Activated naive CD4-positive, alpha-beta T cell treated with Interleukin-2 at 50 U/mL for 16 hours (primary cell): ENCODE data around the gene PRPF19.
A peak's percentile ranks its signal among the peaks of the same experiment; 100 is the strongest.
"Not testable (repeated sequence)": the region's sequence is repeated elsewhere in the genome, so short reads cannot be mapped to it uniquely, and the experiment has no call there.

Experiments used
- DNase-seq: peaks from one replicate; pipeline ENCODE4 v3.0.0-alpha.2; 2020

Gene PRPF19

DNA sequence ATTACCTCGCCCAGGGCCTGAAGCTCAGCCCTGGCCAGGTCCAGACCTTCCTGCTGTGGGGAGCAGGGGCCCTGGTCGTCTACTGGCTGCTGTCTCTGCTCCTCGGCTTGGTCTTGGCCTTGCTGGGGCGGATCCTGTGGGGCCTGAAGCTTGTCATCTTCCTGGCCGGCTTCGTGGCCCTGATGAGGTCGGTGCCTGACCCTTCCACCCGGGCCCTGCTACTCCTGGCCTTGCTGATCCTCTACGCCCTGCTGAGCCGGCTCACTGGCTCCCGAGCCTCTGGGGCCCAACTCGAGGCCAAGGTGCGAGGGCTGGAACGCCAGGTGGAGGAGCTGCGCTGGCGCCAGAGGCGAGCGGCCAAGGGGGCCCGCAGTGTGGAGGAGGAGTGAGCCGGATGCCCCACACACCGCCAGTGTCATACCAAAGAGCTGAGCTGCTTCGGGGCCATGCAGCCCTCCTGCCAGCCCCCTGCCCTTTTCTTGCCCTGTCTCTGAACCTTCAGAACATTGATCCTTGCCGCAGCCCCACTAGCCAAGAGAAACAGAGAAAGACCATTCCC is 15.5 kb upstream of the PRPF19 start:
- DNase-seq = no peak

DNA sequence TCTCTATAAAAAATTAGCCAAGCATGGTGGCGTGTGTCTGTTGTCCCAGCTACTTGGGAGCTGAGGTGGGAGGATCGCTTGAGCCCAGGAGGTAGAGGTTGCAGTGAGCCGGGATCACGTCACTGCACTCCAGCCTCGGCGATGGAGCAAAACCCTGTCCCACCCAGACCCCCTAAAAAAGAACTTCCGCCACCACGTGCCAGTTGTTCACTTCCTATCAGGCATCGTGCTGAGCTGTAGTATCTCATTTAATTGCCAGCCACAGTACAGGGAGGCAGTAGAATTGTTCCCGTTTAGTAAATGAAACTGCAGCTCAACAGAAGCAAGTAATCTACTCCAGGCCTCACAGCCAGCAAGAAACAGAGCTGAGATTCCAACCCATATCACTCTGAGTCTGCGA is 14.9 kb upstream of the PRPF19 start:
- no peak for DNase-seq

- DNase-seq = no peak
Observed at GRCh38 chr11:60919956-60920355, 13.6 kb upstream of the PRPF19 start.

DNA sequence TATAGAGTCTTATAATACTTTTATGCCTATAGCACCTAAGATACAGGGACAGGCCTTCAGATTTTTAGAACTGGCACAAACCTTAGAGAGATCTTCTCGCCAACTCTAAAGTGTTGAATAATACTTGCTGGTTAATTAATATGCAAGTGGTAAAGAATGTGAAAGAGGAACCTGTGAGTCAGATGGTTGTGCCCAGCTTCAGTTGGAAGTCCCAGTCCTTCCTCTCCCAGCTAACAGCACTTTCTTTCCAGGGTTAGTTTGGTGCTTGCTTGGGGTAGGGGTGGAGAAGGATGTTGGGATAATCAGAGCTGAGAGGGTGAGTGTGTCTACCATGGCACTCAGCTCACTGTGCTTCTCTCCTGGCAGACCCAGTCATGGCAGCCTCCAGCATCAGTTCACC is 12.9 kb upstream of the PRPF19 start:
- DNase-seq = no peak

- no peak for DNase-seq
Observed at GRCh38 chr11:60918939-60919265, 12.5 kb upstream of the PRPF19 start.

- no peak for DNase-seq
Observed at GRCh38 chr11:60918251-60918938, 12.0 kb upstream of the PRPF19 start.

DNA sequence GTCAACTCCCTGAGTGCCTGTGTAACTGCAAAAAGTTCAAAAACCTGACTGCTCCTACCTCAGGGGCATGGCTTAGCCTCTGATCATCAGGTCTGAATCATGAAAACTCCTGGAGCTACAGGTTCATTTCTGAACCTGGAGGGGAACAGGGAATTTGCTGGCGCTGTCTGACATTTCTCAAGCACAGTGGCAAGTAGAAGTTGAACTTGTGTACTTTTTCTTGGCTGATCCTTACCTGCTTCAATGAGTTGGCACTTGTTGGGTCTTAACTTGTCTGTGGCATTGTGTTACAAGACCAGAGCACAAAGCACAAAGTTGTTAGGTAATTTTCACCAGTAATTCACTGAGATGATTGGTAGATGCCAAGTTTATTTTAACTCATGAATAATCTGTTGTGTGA is 10.9 kb upstream of the PRPF19 start:
- no peak for DNase-seq

DNA sequence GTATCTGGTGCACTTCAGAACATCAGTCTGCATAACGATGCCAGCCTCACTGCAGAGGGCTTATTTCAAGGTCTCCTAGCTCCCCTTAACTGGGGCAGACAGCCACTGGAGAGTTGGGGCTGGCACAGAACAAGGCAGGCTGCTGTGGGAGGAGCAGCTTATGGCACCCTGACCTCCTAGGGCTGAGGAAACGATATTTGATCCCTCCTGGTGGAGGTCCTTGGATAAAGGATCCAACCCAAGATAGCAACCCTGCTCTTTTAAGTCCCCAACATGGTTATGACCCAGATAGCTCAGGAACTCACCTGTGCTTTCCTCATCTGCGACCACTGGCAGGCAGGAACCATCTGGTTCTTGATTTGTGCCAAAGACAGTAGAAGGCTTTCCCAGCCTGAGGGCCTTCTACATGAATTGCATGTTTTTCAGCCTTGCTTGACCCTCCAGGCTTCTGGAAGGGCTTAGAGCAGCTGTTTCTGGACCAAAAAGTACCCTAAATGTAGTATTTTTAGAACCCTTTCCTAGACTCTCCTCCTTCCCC is 10.4 kb upstream of the PRPF19 start:
- DNase-seq = no peak

DNA sequence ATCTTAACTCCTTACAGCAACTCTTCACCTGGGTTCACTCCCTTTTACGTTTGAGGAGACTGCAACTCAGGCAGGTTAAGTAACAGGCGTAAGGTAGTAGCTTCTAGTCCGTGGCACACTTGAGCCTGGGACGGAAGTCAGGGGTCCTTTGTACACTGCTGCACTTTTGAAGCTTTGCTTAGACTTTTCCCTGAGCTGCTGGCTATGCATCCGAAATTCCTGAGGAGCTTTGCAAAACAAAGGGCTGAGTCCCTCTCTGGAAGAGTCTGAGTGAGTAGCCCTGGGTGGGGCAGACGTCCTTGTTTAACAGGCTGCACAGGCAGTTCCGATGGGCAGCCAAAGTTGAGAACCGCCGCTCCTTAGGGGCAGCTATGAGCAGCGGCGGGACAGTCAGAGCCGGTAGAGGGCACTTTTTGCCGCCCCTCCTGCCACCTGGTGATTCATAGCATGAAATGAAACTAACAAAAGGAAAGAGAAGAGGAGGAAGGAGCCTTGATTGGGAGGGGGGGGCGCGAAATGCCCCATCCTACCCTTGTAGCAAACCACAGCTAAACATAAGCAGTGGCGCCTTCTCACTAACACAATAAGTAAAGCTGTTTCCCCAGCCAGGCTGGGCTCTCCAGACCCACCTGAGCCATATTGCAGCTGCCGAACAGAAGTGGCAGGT is 9.0 kb upstream of the PRPF19 start:
- DNase-seq = peak; percentile 76

DNA sequence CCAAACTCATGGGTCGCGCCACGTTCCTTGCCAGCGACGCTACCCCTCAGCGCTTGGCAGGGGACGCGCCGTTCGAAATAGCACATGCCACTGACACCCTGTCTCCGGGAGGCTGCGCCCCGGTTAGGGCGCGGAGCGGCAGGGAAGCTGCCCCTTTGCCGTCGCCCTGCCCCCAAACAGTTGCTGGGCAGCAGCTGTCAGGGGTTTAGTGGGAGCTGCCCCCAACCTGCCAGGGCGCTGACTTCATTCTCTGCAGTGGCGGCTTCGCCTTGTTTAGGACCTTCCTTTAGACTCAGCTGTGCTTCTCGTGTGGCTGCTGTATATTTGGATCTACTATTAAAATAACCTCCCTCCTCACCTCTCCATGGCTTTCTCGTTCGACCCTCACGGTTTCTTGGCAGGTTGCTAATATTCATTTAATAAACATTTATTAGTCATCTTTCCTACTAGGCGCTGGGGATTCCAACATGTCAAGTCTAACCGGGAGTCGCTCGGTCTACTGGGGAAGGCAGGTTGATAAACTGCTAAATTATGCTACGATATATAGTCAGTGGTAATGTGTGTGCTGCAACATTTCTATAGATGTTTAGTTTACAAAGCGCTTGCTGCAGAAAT is 8.4 kb upstream of the PRPF19 start:
- peak; percentile 39 for DNase-seq

DNA sequence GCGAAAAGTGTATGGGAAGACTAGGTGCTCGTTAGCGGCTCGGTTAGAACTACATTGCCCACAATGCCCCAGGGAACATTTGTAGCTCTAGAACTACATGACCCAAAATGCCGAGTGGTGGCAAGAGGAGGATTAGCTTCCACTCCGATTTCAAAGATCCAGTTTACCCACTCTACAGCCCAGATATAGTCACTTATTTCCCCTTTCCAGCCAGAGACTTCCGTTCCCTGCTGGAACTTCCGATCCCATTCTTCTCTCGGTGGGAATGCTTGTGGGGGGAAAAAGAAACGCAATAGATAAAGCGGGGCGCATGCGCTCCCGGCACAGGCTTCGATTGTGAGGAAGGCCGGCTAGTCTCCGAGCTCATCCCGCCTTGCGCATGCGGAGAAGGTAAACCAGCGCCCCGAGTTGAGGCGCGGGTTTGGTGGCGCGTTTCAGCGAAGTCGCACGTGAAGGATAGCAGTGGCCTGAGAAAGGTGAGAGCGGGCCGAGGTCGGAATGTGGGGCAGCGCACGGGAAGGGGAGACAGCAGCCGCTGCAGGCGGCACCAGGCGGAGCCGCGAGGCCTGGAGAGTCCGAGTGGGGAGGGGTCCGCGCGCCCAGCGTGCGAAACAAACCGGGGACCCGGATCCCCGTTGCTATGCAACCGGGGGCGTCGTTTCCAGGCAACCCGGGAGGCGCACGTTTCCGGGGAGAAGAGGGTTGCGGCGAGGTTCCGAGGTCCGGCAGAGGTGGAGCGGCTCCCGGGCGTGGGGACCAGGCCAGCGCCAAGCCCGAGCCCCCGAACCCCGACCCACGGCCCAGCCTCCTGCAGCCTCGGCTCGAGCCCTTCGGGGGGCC is 7.6 kb upstream of the PRPF19 start, which contains the start of gene TMEM109:
TSS of gene TMEM109 (plus strand) at position 366 of the 840 bp plus-strand sequence. CDS start 5,536 bp downstream, outside the sequence.
- DNase-seq = peak; percentile 89

- no peak for DNase-seq
Observed at GRCh38 chr11:60912851-60913528, 6.6 kb upstream of the PRPF19 start.

DNA sequence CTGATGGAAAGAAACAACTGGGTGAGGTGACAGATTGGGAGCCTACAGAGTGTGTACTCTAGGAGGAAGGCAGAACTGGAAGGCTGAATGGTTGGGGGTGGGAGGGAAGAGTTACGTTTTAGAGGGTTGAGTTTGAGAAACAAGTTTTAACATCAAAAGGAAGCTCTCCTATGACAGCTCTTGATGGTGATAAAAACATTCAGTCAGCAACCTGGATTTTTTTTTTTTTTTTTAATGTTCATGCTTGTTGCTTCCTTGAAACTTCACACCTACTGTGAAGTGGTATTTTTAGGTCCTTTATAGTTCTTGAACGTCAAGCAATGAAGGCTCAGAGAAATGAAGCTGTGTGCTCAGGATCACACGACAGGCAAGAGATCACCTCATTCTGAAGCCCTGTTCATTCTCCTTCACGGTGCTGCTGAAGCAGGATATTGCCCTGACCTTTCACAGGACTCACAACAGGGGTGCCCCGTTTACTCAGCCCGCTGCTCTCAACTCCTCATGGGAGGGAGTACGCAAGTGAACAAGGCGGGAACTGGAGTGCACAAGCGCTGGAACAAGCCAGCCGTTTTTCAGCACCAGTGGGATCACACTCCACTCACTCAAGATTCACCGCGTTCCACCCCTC is 6.0 kb upstream of the PRPF19 start:
- DNase-seq = no peak

DNA sequence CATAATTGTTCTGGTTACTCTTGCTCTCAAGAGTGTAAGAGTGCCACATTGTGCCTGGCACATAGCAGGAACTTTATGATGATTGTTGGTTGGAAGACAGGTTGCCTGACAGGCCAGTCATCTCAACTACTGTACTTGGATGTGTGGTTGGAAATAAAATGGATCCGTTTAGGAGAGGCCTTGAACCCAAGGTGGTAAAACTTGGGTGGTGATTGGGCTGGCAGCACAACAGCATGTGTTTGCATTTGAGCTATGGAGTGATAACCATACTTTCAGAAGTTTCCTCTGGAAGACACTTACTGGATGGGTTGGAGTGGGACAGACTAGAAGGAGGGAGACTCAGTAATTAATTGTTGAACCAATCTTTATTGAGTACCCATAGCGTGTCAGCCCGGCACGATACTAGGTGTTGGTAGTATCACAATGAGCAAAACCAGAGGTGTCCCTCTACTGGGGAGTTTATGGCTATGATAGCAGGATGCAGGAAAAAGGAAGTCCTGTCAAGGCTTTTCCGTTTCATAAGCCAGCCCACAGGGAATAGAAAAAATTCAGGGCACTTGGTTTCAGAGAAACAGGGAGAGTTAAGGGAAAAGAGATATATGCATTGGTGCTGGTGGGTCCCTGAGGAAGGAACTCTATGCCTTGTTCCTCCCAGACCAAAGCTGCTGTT is 4.5 kb upstream of the PRPF19 start:
- no peak for DNase-seq

- no peak for DNase-seq
Observed at GRCh38 chr11:60910281-60910687, 3.9 kb upstream of the PRPF19 start.

DNA sequence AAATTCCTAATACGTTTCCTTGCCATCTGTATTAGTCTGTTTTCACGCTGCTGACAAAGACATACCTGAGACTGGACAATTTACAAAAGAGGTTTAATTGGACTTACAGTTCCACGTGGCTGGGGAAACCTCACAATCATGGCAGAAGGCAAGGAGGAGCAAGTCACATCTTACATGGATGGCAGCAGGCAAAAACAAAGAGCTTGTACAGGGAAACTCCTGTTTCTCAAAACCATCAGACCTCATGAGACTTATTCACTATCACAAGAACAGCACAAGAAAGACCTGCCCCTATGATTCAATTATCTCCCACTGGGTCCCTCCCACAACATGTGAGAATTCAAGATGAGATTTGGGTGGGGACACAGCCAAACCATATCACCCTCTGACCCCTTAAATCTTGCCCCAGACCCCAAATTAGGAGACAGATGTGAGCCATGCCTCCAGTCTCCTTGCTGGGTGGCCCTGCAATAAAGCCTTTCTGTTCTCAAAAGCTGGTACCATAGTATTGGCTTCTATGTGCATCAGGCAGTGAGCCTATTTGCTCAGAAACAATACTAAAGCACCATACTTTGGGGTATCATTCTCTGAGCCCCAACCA is 3.4 kb upstream of the PRPF19 start:
- DNase-seq = not testable (repeated sequence)

DNA sequence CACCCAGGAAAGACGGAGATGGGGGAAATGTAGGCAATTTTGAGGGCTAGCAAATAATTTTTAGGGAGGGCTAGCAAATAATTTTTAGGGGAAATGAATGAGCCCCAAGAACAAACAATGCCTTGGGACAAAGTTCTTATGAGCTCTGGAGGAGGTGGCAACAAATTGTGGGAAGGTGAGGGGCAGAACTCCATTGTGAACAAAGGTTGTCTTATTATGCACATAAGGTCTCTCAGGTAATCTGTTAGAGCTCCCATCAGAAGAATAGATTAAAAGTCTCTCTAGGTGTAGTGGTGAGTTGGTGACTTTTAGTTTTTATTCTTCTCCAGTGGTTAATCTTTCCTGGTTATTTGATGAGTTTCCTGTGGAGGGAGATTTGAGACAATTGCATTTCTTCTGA is 2.4 kb upstream of the PRPF19 start:
- no peak for DNase-seq

DNA sequence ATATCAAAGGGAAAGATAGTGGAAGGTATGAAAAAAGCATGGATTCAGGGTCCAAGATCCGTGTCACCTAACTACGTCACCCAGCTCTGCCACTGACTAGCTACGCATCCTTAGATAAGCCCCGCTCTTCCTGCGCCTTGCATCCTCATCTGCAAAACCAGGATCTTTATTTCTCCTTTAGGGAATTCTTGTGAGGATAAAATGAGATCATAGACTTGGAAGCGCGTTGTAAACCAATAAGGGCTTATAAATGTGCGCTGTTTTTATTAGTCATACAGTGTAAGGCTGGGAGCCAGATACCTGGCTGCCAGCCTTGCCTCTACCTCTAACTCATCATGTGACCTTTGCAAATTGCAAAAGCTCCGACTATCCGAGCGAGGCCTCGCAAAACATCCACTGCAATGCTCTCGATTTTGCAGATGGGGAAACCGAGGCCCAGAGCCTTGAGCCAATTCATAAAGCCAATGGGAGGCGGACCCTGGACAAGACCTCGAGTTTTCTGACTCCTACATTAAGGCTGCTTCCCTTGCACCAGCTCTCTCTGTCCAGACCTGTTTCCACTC is 753 bp downstream of the PRPF19 start:
- DNase-seq = peak; percentile 18

DNA sequence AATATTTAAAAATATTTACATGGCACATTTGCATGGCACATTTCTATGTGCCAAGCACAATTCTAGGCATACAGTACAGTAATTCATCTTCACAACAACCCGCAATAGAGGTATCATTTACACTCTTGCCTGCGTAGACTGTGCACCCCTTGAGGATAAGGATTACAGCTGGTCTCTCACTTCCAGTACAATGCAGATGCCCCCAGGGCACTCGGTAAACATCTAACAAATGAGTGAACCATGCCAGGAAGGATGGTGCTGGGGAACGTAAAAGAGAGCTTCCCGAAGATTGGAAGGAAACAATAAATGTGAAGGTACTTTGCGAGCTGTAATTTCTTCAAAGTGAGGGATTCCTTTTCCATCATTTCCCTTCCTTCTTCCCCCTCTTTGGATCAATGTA is 1.3 kb downstream of the PRPF19 start:
- DNase-seq = no peak

DNA sequence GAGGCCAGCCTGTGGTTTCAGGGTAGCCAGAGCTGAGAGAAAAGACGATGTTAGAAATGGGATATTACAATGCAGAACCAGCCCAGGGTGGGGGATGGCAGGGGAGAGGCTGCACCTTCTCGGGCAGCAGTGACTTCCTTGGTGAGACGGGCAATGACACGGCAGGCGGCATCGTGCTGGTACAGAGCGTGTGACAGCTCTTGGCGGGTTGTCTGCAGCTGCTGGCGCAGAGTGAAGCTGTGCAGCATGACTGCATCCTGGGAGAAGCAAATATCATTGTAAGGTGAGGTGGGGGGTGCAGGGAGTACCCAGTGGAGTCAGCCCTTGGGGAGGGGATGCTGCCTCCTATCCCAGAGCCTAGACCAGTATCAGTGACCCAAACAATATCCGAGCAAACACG is 3.8 kb downstream of the PRPF19 start:
- DNase-seq = no peak
